Stomach (tissue), 9 donors: ENCODE results near the gene PFKL. TPM values are rescaled to one million over a fixed set of nuclear protein-coding genes. Genes with fewer than 3 reads are reported as not detected.

Experiments
- DNase-seq, 2 donors: peaks; one replicate each; pipeline versions ENCODE4 v3.0.0 to v3.0.0-alpha.2; 2013 to 2019
- H3K27ac ChIP-seq, 5 donors: fragments of 200-600 bp in 4 of 5; sonication (generic) in 4 of 5; one replicate each; pipeline ENCODE4 v1.5.1; 2013 to 2019; ENCODE audit warnings: mild to moderate bottlenecking in 1 of 5, moderate library complexity in 1 of 5
- H3K27me3 ChIP-seq, 3 donors: fragments of 200-600 bp; sonication (generic); one replicate each; pipeline ENCODE4 v1.5.1; 2017 to 2019; ENCODE audit warnings: mixed run types in 1 of 3
- H3K36me3 ChIP-seq, 4 donors: fragments of 200-600 bp; sonication (generic); 1 replicate in 3 of 4; 2 replicates in 1 of 4; pipeline ENCODE4 v1.5.1; 2016 to 2019
- H3K4me1 ChIP-seq, 4 donors: fragments of 200-600 bp; sonication (generic); one replicate each; pipeline ENCODE4 v1.5.1; 2016 to 2019
- H3K4me3 ChIP-seq, 4 donors: fragments of 200-600 bp; sonication (generic) in 3 of 4; one replicate each; pipeline ENCODE4 v1.5.1; 2016 to 2019; ENCODE audit warnings: mild to moderate bottlenecking in 1 of 4
- H3K9me3 ChIP-seq, 4 donors: fragments of 200-600 bp; sonication (generic); one replicate each; pipeline ENCODE4 v1.5.1; 2016 to 2019
- CTCF ChIP-seq, 7 experiments: fragments of 450-650 bp in 4 of 7; fragments of 200-600 bp in 3 of 7; sonication (generic) in 3 of 7; IDR thresholded peaks; one replicate each; pipeline ENCODE4 v1.5.1; 2016 to 2019; ENCODE audit warnings: antibody characterized with exemption in 7 of 7, control low read depth in 2 of 7, mild to moderate bottlenecking in 1 of 7
- EP300 ChIP-seq: sonication (generic); formaldehyde crosslinking; IDR thresholded peaks from one replicate; pipeline ENCODE4 v1.6.1; 2017; ENCODE audit warnings: antibody characterized with exemption
- POLR2A ChIP-seq, 4 donors: fragments of 450-650 bp; IDR thresholded peaks; one replicate each; pipeline ENCODE4 v1.6.1; 2016; ENCODE audit warnings: antibody characterized with exemption in 4 of 4, control low read depth in 2 of 4, mild to moderate bottlenecking in 1 of 4, moderate library complexity in 1 of 4
- POLR2AphosphoS5 ChIP-seq, 3 donors: sonication (generic); formaldehyde crosslinking; IDR thresholded peaks; one replicate each; pipeline ENCODE4 v1.6.1; 2016; ENCODE audit warnings: antibody characterized with exemption in 3 of 3
- WGBS, 5 donors: extraction: QIAGEN DNeasy Blood & Tissue Kit in 3 of 5; methylation state at CpG; one replicate each; pipeline versions ENCODE4 v1.1.5 to v1.1.7; 2013 to 2018; 5-methylcytosine and 5-hydroxymethylcytosine counted together
- intact Hi-C: fragments of 100-400 bp; cut with DNase I; formaldehyde crosslinking; loops from one replicate; pipeline ENCODE4 v1.15.1; 2023; ENCODE audit warnings: low total_unique reads
- polyA plus RNA-seq, 3 donors: library from polyadenylated mRNA; stranded (reverse); fragments of 200-250 nt; gene quantifications; one replicate each; pipeline ENCODE4 v1.2.3, GENCODE V29; 2013
- total RNA-seq, 5 donors: library from RNA; depleted of rRNA; stranded (reverse); fragments of >200 nt; gene quantifications; one replicate each; pipeline versions ENCODE4 v1.1.0 to v1.2.3, GENCODE V29; 2014 to 2016
- donor health status: healthy with polysubstance abuse.
- donor health status: Bipolar disorder and iron deficiency.
- donor health status: healthy.

Gene PFKL
- total and polyA plus RNA-seq, 8 donors, result 83.0 to 283 (median 130) TPM

GRCh38 chr21:44298301-44298700 is 1.6 kb upstream of the PFKL start:
- Histone ChIP-seq H3K9me3 (no peaks in the 10 kb centered on the region), H3K4me3 (no peak overlapping the region), H3K4me1 (peaks cover 41 to 67% (median 60%) of the 10 kb centered on the region in 4 donors), H3K27me3 (peaks cover 0 to 34% (median 0%) of the 10 kb centered on the region in 3 donors), H3K36me3 (no peaks in the 10 kb centered on the region), H3K27ac (peak overlapping the region in 1 of 5 donors; percentile 9)
- intact Hi-C loops, result no loop called here
- WGBS, 5 donors, result 84 to 96% (median 88%) methylated on average over 2 of the region's 2 CpGs
- no peak for TF ChIP-seq POLR2AphosphoS5 (IDR thresholded peaks at IDR 0.05)
- TF ChIP-seq CTCF (IDR thresholded peaks at IDR 0.05), result no peak
- no peak for TF ChIP-seq EP300
- no peak for TF ChIP-seq POLR2A (IDR thresholded peaks at IDR 0.05)
- no peak for DNase-seq

- no peak for DNase-seq
- 21 to 38% (median 25%) methylated on average over 10 of the region's 10 CpGs for WGBS, 5 donors
- peaks cover 0 to 30% (median 0%) of the 10 kb centered on the region in 3 donors for H3K27me3 ChIP-seq
- peak overlapping the region; percentile 77 to 92 (median 90) for H3K4me3 ChIP-seq
- intact Hi-C loops, result no loop called here
- no peaks in the 10 kb centered on the region for H3K36me3 ChIP-seq
- no peak for TF ChIP-seq POLR2AphosphoS5 (IDR thresholded peaks at IDR 0.05)
- TF ChIP-seq CTCF (IDR thresholded peaks at IDR 0.05), result no peak
- no peak for TF ChIP-seq POLR2A (IDR thresholded peaks at IDR 0.05)
- TF ChIP-seq EP300, result no peak
- H3K9me3 ChIP-seq, result no peaks in the 10 kb centered on the region
- peak overlapping the region; percentile 94 to 98 (median 96) for H3K27ac ChIP-seq
- peaks cover 48 to 74% (median 67%) of the 10 kb centered on the region in 4 donors for H3K4me1 ChIP-seq
Measured at GRCh38 chr21:44299085-44299457, 782 bp upstream of the PFKL start.

GRCh38 chr21:44300262-44300959 is 558 bp downstream of the PFKL start:
- H3K4me3 ChIP-seq, result peak overlapping the region; percentile 77 to 92 (median 90)
- intact Hi-C loops, result no loop called here
- DNase-seq, result peak; percentile 87 to 89
- no peaks in the 10 kb centered on the region for H3K9me3 ChIP-seq
- TF ChIP-seq POLR2A (IDR thresholded peaks at IDR 0.05) (no peak), POLR2AphosphoS5 (IDR thresholded peaks at IDR 0.05) (peak in 2 of 3 donors; percentile 76 to 83)
- H3K27me3 ChIP-seq, result peaks cover 0 to 18% (median 0%) of the 10 kb centered on the region in 3 donors
- peak overlapping the region; percentile 94 to 98 (median 96) for H3K27ac ChIP-seq
- WGBS, 5 donors, result 0 to 1% (median 0%) methylated on average over 31 to 67 of the region's 67 CpGs
- H3K4me1 ChIP-seq, result peaks cover 55 to 77% (median 69%) of the 10 kb centered on the region in 4 donors
- peaks cover 0 to under 1% (median 0%) of the 10 kb centered on the region in 4 donors for H3K36me3 ChIP-seq

- 30 to 51% (median 40%) methylated on average over 6 to 13 of the region's 13 CpGs for WGBS, 5 donors
- peaks cover 57 to 84% (median 76%) of the 10 kb centered on the region in 4 donors for H3K4me1 ChIP-seq
Measured at GRCh38 chr21:44301141-44301540, 1.3 kb downstream of the PFKL start.

GRCh38 chr21:44301961-44302406 is 2.1 kb downstream of the PFKL start:
- WGBS, 5 donors, result 38 to 72% (median 49%) methylated on average over 2 to 9 of the region's 9 CpGs
- intact Hi-C loops, result no loop called here

More at GRCh38 chr21:44301141-44301540, 1.3 kb downstream of the PFKL start:
- Histone ChIP-seq H3K9me3 (no peaks in the 10 kb centered on the region), H3K36me3 (peaks cover 0 to 8% (median 0%) of the 10 kb centered on the region in 4 donors), H3K27ac (peak overlapping the region; percentile 94 to 98 (median 96)), H3K27me3 (peaks cover 0 to 11% (median 0%) of the 10 kb centered on the region in 3 donors), H3K4me3 (peak overlapping the region; percentile 77 to 92 (median 90))
- intact Hi-C loops, result no loop called here
- DNase-seq, result no peak
- TF ChIP-seq POLR2A (IDR thresholded peaks at IDR 0.05), result no peak
- TF ChIP-seq EP300, result no peak
- TF ChIP-seq POLR2AphosphoS5 (IDR thresholded peaks at IDR 0.05), result no peak

More at GRCh38 chr21:44301961-44302406, 2.1 kb downstream of the PFKL start:
- no peaks in the 10 kb centered on the region for H3K9me3 ChIP-seq
- peaks cover 0 to 3% (median 0%) of the 10 kb centered on the region in 3 donors for H3K27me3 ChIP-seq
- peak; percentile 59 for DNase-seq
- H3K27ac ChIP-seq, result peak overlapping the region; percentile 94 to 98 (median 96)
- H3K36me3 ChIP-seq, result peaks cover 0 to 16% (median 6%) of the 10 kb centered on the region in 4 donors
- peaks cover 57 to 93% (median 83%) of the 10 kb centered on the region in 4 donors for H3K4me1 ChIP-seq
- TF ChIP-seq POLR2A (IDR thresholded peaks at IDR 0.05) (no peak), CTCF (IDR thresholded peaks at IDR 0.05) (peak in 1 of 7 experiments; percentile 13)
- peak overlapping the region in 2 of 4 donors; percentile 77 to 90 for H3K4me3 ChIP-seq
